GM18505 (cell line): ENCODE measurements around the gene ASTN2.

ENCODE experiments used
- ATAC-seq: cut with Tn5 transposase; IDR thresholded peaks from one replicate; pipeline ENCODE4 v1.9.1; 2021; ENCODE audit not compliant: unreplicated experiment
- POLR2A ChIP-seq: IDR thresholded peaks from 4 replicates; pipeline ENCODE4 v1.6.1; 2011; ENCODE audit warnings: borderline replicate concordance; ENCODE audit not compliant: insufficient read depth, insufficient read length; ENCODE audit errors: extremely low read depth

The ASTN2 gene

GRCh38 chr9:116877072-116877471, 537.8 kb downstream of the ASTN2 start:
- TF ChIP-seq POLR2A: no peak
- no peak for ATAC-seq

GRCh38 chr9:116875576-116875975, 539.3 kb downstream of the ASTN2 start:
- no peak for TF ChIP-seq POLR2A
- ATAC-seq: no peak

- no peak for TF ChIP-seq POLR2A
- no peak for ATAC-seq
Observed at GRCh38 chr9:116873937-116874914, 540.6 kb downstream of the ASTN2 start.

GRCh38 chr9:116873491-116873890, 541.4 kb downstream of the ASTN2 start:
- TF ChIP-seq POLR2A: no peak
- ATAC-seq: no peak

GRCh38 chr9:116870566-116870965, 544.3 kb downstream of the ASTN2 start:
- no peak for ATAC-seq
- TF ChIP-seq POLR2A: no peak

- ATAC-seq: no peak
- TF ChIP-seq POLR2A: no peak
Observed at GRCh38 chr9:116868201-116868600, 546.7 kb downstream of the ASTN2 start.

- ATAC-seq: no peak
- no peak for TF ChIP-seq POLR2A
Observed at GRCh38 chr9:116861321-116861720, 553.5 kb downstream of the ASTN2 start.

GRCh38 chr9:116860509-116861120, 554.2 kb downstream of the ASTN2 start:
- no peak for TF ChIP-seq POLR2A
- ATAC-seq: peak; percentile 59

GRCh38 chr9:116859763-116860162, 555.1 kb downstream of the ASTN2 start:
- no peak for TF ChIP-seq POLR2A
- no peak for ATAC-seq

- no peak for TF ChIP-seq POLR2A
- no peak for ATAC-seq
Observed at GRCh38 chr9:116857321-116857720, 557.5 kb downstream of the ASTN2 start.

GRCh38 chr9:116855881-116856662, 558.8 kb downstream of the ASTN2 start:
- TF ChIP-seq POLR2A: no peak
- no peak for ATAC-seq

- no peak for TF ChIP-seq POLR2A
- no peak for ATAC-seq
Observed at GRCh38 chr9:116849721-116850120, 565.1 kb downstream of the ASTN2 start.

GRCh38 chr9:116844621-116845020, 570.2 kb downstream of the ASTN2 start:
- no peak for ATAC-seq
- TF ChIP-seq POLR2A: no peak
